Effector memory CD4-positive, alpha-beta T cell (primary cell): ENCODE data around the gene IL17RE.
"Not testable (repeated sequence)": the region's sequence is repeated elsewhere in the genome, so short reads cannot be mapped to it uniquely, and the experiment has no call there.

ENCODE experiments used
- DNase-seq, 3 donors: peaks; one replicate each; pipeline ENCODE4 v3.0.0-alpha.2; 2020
- H3K27ac ChIP-seq: 2 replicates; pipeline ENCODE4 v1.7.0; 2013; ENCODE audit warnings: mild to moderate bottlenecking, low read length, moderate library complexity; ENCODE audit not compliant: insufficient read depth, poor library complexity, severe bottlenecking
- H3K27me3 ChIP-seq: replicated peaks from 2 replicates; pipeline ENCODE4 v1.7.0; 2013; ENCODE audit warnings: mild to moderate bottlenecking, low read length; ENCODE audit not compliant: insufficient read depth, control insufficient read depth, poor library complexity, severe bottlenecking
- H3K36me3 ChIP-seq: 2 replicates; pipeline ENCODE4 v1.7.0; 2013; ENCODE audit warnings: mild to moderate bottlenecking, low read length, moderate library complexity; ENCODE audit not compliant: control insufficient read depth, insufficient read depth
- H3K4me1 ChIP-seq: 2 replicates; pipeline ENCODE4 v1.7.0; 2013; ENCODE audit warnings: low read length, mild to moderate bottlenecking; ENCODE audit not compliant: control insufficient read depth, insufficient read depth, poor library complexity, severe bottlenecking
- H3K4me3 ChIP-seq: 2 replicates; pipeline ENCODE4 v1.7.0; 2013; ENCODE audit warnings: low read length, low read depth, mild to moderate bottlenecking; ENCODE audit not compliant: insufficient read depth, poor library complexity, severe bottlenecking
- H3K9me3 ChIP-seq: 2 replicates; pipeline ENCODE4 v1.7.0; 2013; ENCODE audit warnings: mild to moderate bottlenecking, low read length, moderate library complexity; ENCODE audit not compliant: control insufficient read depth

The IL17RE gene

DNA sequence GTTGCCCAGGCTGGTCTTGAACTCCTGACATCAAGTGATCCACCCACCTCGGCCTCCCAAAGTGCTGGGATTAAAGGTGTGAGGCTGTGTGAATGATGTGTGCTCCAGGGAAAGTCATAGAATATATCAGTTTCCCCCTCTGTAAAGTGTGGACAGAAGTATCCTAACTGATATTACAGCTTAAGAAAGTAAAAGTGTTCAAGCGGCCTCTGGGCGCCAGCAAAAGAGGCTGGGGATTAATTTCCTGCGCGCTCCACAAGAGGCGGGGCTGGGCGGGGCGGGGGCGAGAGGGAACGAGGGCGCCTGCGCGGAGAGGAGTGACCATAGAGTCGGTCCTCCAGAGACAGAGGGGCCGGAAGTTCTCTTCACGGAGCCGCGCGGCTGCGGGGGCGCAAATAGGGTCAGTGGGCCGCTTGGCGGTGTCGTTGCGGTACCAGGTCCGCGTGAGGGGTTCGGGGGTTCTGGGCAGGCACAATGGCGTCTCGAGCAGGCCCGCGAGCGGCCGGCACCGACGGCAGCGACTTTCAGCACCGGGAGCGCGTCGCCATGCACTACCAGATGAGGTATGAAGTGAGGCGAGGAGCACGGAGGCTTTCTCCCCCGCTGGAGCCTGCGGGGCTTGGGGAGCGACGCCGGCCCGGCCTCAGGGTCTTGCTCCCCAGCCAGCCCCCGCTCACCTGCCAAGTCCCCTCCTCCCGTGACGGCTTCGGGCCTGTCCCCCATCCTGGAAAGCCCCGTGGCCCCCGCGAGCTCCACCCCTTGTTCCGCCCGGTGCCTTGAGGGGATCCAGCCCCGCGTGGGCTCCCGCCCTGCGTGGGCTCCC is 12.2 kb upstream of the IL17RE start, which contains the start of gene JAGN1:
TSS of gene JAGN1 (plus strand) at position 362 of the 823 bp plus-strand sequence. CDS start at position 475, 113 bp downstream.
- Histone ChIP-seq H3K4me3 (peak within 1 kb of the TSS; percentile 94), H3K27me3 (no peaks in the 10 kb centered on the region), H3K4me1 (peaks cover 11% of the 10 kb centered on the region), H3K36me3 (peaks cover 10% of the 10 kb centered on the region), H3K27ac (peak within 1 kb of the TSS; percentile 100), H3K9me3 (no peaks in the 10 kb centered on the region)
- peak; percentile 86 to 87 (median 86) for DNase-seq

DNA sequence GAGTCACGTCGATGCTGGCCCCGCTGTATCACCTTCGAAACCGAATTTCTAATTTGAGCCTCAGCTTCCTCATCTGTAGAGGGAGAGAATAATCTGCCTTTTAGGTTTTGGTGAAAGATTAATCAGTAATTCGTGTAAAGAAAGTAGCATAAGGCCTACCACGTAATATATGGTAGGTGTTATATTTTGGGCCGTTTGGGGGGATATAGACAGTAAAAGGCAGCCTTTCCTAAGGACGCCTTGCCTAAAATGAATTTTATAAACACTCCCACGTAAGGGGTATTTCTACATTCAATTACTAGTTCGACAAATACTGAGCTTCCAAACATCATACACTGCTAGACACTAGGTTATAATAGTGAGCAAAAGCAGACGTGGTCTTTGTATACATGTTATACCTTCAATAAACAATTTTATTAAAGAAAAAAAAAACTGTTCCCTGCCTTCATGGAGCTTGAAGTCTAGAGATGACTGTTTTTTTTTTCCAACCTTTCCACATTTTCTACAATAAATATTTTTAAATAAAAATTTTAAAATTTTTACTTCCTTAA is 11.5 kb upstream of the IL17RE start:
- Histone ChIP-seq H3K27ac (peak overlapping the region; percentile 100), H3K9me3 (no peaks in the 10 kb centered on the region), H3K4me3 (peak overlapping the region; percentile 94), H3K4me1 (peaks cover 11% of the 10 kb centered on the region), H3K27me3 (no peaks in the 10 kb centered on the region), H3K36me3 (peaks cover 10% of the 10 kb centered on the region)
- no peak for DNase-seq

DNA sequence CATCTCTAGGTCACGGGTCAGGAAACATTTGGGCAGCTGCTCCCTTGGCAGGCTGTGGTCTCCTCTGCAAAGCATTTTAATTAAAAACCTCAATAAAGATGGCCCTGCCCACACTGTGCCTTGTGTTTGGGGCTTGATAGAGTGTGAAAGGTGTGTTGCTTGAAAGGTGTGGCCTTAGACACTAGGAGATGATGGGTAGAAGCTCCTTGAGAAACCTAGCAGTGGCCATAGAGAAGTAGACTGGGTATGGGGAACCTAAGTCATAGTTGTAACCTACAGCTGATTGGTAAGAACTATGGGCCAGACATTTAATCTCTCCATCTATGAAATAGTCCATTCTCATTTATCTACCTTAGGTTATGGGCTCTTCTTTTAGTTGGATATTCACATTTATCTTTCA is 8.9 kb upstream of the IL17RE start:
- no peak for DNase-seq
- H3K9me3 ChIP-seq: no peaks in the 10 kb centered on the region
- H3K27ac ChIP-seq: no peak overlapping the region
- H3K4me3 ChIP-seq: no peak overlapping the region
- peaks cover 11% of the 10 kb centered on the region for H3K4me1 ChIP-seq
- peaks cover 10% of the 10 kb centered on the region for H3K36me3 ChIP-seq
- no peaks in the 10 kb centered on the region for H3K27me3 ChIP-seq

DNA sequence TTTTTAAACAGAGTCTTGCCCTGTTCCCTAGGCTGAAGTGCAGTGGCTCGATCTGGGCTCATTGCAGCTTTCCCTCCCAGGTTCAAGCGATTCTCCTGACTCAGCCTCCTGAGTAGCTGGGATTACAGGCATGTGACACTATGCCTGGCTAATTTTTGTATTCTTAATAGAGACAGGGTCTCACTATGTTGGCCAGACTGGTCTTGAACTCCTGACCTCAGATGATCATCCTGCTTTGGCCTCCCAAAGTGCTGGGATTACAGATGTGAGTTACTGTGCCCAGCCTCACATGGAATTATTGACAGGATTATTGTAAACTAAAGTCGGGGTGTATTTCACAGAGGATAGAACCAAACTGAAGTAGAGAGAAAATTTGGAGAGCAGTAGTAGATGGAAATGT is 6.9 kb upstream of the IL17RE start:
- H3K4me3 ChIP-seq, DNase-seq, H3K9me3 ChIP-seq, H3K27me3 ChIP-seq, H3K27ac ChIP-seq: not testable (repeated sequence)
- peaks cover 11% of the 10 kb centered on the region for H3K4me1 ChIP-seq
- peaks cover 10% of the 10 kb centered on the region for H3K36me3 ChIP-seq

DNA sequence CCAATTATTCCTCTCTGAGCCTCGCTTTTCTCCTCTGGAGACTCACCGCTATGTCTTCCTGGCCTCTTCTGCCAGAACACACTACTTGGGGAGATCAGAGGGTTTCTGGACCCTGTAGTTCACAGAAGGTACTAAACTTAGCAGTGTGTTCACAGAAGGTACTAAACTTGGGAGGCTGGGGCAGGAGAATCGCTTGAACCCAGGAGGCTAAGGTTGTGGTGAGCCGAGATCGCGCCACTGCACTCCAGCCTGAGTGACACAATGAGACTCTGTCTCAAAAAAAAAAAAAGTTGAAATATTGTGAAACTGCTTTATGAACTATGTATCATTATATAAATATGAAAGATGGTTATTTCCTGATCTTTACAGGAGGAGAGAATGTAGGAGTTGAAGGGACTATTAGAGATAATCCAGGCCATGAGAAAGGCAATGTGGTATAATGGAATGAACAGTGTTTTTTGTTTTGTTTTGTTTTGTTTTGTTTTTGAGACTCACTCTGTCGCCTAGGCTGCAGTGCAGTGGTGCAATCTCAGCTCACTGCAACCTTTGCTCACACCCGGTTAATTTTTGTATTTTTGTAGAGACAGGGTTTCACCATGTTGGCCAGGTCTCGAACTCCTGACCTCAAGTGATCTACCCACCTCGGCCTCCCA is 5.8 kb upstream of the IL17RE start:
- H3K27ac ChIP-seq, H3K4me1 ChIP-seq, H3K27me3 ChIP-seq, H3K9me3 ChIP-seq, DNase-seq, H3K4me3 ChIP-seq: not testable (repeated sequence)
- H3K36me3 ChIP-seq: peaks cover 10% of the 10 kb centered on the region

DNA sequence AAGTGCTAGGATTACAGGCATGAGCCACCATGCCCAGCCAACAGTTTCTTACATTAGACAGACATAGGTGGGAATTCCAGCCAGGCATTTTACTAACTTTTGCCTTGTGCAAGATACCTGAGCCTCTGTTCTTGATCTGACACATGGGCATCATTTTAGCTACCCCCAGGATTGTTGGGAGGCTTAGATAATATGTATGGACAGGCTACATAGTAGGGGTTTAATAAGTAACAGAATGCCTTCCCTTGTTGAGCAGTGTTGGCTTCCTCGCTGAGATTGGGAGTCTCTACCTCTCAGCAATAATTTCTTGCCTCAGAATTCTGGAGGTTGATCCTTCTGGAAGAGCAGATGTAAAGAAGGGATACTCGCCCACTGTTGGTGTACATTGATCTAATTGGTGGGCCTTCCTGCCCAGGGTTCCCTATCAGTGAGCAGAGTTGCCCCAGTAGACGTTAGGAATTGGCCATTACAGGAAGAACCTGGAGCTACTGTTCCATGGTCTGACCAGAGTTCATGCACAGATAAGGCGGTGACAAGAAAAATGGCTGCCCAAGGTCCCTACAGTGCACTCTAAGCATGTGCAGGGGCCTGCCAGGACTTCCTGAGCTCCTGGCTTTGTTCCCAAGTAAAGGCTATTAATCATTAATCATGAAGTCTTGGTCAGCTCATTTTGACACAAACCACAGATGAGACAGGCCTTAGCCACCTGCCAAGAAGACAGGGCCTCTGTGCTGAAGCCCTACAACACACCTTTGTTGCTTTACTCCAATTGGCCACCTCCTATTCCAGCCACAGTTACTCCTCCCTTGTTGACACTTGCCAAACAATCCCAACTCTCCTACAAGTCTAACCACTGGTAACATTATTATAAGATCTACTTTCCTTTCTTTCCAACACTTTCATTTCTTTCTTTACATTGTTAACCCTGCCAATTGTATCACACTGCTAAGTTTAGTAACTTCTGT is 5.0 kb upstream of the IL17RE start:
- no peak for DNase-seq
- Histone ChIP-seq H3K36me3 (peaks cover 10% of the 10 kb centered on the region), H3K4me1 (peaks cover 18% of the 10 kb centered on the region), H3K9me3 (no peaks in the 10 kb centered on the region), H3K27ac (no peak overlapping the region), H3K4me3 (no peak overlapping the region), H3K27me3 (no peaks in the 10 kb centered on the region)

DNA sequence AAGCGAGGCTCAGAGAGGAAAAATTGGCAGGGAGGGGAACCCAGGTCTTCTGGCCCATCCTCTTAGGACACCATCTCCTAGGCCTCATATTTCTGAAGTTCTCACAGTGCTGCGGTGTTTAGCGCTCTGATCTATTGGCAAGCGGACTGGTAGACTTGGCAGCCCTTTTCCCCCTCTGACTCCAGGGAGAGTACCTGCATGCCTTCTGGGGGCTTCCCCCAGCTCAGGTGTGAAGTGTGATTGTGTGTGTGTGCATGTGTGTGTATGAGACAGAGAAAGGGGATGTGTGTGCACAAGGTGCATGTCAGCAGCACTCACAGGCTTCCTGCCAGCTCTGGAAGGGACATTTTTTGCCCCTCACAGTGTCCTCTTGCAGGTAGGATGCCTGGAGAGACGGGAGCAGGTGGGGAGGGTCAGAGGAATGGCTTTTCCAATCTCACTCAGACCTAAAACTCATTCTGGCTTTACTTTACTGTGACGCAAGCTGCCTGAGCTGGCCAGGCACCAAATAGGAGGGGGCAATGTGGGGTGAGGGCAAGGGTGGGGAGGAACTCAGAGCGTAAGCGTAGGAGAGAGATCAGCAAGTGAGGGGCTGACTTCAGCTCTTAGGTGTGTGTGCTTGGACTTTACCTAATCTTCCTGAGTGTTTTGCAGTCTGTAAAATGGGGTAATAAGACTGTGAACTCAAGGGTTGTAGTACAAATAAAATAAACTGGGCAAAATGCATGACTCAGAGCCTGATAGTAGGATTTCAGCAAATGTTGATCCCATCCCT is 4.0 kb upstream of the IL17RE start:
- no peaks in the 10 kb centered on the region for H3K9me3 ChIP-seq
- peaks cover 20% of the 10 kb centered on the region for H3K4me1 ChIP-seq
- H3K27me3 ChIP-seq: no peaks in the 10 kb centered on the region
- H3K36me3 ChIP-seq: peaks cover under 1% of the 10 kb centered on the region
- no peak for DNase-seq
- H3K4me3 ChIP-seq: no peak overlapping the region
- no peak overlapping the region for H3K27ac ChIP-seq

DNA sequence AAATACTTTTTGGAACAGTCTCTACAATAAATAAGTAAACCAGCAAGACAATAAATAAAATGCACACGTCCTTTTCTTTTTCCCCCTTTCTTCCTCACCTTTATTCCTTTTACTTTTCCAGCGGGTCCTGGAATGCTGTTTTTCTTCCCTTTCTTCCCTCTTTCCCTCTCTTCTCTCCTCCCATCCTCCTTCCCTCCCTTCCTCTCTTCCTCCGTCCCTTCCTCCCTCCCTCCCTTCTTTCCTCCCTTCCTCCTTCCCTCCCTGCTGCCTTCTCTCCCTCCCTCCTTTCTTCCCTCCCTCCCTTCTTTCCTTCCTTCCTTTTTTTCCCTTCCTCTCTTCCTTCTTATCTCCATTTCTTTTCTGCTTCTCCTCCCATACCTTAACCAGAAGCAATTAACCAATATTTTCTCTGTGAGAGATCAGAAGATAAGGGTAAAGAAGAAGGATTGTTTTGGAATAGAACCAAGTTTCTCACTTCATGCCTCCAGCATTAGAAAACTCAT is 3.3 kb upstream of the IL17RE start:
- Histone ChIP-seq H3K27me3 (no peaks in the 10 kb centered on the region), H3K27ac (no peak overlapping the region), H3K4me1 (peaks cover 20% of the 10 kb centered on the region), H3K9me3 (no peaks in the 10 kb centered on the region), H3K4me3 (no peak overlapping the region), H3K36me3 (no peaks in the 10 kb centered on the region)
- no peak for DNase-seq

DNA sequence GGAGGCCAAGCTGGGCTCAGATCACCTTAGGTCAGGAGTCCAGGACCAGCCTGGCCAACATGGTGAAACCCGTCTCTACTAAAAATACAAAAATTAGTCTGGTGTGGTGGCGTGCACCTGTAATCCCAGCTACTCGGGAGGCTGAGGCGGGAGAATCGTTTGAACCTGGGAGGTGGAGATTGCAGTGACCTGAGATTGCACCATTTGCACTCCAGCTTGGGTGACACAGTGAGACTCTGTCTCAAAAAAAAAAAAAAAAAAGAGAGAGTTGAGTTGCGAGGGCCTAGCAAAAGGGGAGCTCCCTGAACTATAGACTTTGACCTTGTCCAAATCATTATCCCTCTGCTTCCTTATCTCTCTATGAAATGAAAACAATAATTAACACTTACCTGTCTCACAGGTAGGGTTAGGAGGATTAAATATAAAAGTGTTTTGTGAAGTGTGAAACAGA is 1.7 kb upstream of the IL17RE start:
- H3K27me3 ChIP-seq, H3K36me3 ChIP-seq: not testable (repeated sequence)
- H3K4me1 ChIP-seq: peaks cover 14% of the 10 kb centered on the region

More for the DNA sequence above, 1.7 kb upstream of the IL17RE start:
- not testable (repeated sequence) for H3K9me3 ChIP-seq, H3K27ac ChIP-seq, H3K4me3 ChIP-seq, DNase-seq
